Subcutaneous adipose tissue (tissue), 4 donors: ENCODE results near the gene STX11. TPM values are rescaled to one million over a fixed set of nuclear protein-coding genes. Genes with fewer than 3 reads are reported as not detected.

Source experiments
- total RNA-seq, 4 donors: library from RNA; depleted of rRNA; stranded (reverse); fragments of >200 nt; gene quantifications; one replicate each; pipeline ENCODE4 v1.1.0, GENCODE V29; 2016
- TF ChIP-seq, protein P1 (sequence below): fragments of 450-650 bp; IDR thresholded peaks from one replicate; pipeline ENCODE4 v1.5.1; 2016; ENCODE audit warnings: low read depth, mild to moderate bottlenecking, control low read depth, antibody characterized with exemption, moderate library complexity

Gene STX11
- total RNA-seq, 4 donors from 2014 or later: 42.6 to 103 (median 48.3) TPM

DNA sequence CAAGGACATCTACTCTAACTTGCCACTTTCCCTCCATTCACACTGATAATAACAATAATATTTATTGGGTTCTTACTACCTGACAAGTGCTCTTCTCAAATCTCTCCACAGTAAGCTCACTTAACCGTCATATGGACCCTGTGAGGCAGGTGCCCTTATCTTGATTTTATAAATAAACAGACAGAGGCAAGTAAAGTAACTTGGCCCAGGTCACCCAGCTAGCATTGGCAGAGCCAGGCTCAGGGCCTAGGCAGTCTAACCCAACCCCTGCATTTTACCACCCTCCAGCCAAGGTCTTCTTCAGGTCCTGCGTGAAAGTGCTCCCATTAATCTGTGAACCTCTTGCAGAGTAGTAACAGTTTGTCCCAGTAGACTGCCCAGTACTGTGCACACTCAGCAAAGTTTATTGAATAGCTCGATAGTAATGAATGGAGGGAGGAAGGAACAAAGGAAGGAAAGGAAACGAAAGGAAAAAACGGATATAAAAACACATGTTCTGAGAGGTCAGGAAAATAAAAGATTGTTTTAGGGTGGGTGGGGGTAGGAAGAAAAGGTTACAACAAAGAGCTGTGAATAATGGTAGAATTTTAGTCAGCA, 17.0 kb upstream of the STX11 start:
- TF ChIP-seq, protein P1, sequence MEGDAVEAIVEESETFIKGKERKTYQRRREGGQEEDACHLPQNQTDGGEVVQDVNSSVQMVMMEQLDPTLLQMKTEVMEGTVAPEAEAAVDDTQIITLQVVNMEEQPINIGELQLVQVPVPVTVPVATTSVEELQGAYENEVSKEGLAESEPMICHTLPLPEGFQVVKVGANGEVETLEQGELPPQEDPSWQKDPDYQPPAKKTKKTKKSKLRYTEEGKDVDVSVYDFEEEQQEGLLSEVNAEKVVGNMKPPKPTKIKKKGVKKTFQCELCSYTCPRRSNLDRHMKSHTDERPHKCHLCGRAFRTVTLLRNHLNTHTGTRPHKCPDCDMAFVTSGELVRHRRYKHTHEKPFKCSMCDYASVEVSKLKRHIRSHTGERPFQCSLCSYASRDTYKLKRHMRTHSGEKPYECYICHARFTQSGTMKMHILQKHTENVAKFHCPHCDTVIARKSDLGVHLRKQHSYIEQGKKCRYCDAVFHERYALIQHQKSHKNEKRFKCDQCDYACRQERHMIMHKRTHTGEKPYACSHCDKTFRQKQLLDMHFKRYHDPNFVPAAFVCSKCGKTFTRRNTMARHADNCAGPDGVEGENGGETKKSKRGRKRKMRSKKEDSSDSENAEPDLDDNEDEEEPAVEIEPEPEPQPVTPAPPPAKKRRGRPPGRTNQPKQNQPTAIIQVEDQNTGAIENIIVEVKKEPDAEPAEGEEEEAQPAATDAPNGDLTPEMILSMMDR: no peak

DNA sequence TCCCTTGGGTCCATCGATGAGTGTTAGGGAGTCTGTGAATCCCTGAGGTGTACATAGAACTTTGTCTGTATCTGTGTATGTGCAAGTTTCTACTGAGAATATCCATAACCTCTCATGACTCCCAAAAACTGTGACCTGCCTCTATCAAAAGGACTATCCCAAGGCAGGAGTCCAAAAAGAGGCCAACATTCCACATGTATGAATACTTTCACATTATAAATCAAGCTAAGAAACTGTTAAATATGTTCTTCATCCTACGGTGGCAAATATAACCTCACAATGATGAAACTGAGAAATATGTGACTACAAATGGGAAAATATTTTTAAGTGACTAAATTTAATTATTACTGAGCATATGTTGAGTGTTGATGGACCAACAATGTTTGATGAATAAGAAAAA, 16.1 kb upstream of the STX11 start:
- TF ChIP-seq, protein P1: no peak

DNA sequence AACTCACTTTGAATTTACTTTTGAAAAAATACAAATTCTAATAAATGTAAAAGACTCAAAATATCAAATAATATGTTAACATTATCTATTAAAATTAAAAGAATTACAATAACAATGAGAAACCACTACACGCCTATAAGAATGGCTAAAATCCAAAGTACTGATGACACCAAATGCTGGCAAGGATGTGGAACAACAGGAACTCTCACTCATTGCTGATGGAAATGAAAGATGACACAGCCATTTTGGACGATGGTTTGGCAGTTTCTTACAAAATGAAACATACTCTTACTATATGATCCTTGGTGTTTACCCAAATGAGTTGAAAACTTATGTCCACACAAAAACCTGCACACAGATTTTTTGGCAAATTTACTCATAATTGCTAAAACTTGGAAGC, 15.6 kb upstream of the STX11 start:
- TF ChIP-seq, protein P1: no peak

DNA sequence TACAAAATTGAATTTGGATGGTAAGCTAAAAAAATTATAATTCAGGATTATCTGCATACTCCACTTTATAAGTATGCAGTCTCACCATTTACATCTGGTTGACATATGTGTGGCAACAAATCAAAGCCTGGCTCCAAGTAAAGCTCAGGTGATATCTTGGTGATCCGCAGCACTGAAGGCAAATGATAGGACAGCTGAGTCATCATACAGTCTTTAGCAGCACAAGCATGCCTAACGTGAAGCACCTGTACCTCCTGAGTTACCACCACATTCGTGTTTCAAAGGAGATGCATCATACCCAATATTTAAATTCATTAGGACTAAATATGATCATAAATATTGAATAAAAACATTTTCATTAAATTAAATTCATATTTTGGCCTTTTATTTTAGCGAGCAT, 11.8 kb upstream of the STX11 start:
- TF ChIP-seq, protein P1: no peak

DNA sequence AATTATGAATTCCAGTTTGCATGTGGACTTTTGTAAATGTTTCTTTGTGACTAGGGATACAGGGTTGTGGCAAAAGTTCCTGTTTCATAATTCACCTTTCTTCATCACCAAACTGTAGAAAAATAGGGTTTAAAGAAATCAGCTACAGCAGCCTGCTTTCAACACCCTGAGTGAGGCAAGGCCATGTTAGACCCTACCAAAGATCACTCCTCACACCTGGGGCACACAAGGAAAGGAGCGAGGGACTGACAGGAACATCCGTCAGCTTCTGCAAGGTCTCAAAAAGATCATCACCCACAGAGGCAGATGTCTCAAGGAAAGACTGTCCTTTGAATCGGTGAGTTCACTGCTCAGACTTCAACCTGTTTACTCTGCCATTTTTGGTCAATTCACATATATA, 10.5 kb upstream of the STX11 start:
- TF ChIP-seq, protein P1: no peak

DNA sequence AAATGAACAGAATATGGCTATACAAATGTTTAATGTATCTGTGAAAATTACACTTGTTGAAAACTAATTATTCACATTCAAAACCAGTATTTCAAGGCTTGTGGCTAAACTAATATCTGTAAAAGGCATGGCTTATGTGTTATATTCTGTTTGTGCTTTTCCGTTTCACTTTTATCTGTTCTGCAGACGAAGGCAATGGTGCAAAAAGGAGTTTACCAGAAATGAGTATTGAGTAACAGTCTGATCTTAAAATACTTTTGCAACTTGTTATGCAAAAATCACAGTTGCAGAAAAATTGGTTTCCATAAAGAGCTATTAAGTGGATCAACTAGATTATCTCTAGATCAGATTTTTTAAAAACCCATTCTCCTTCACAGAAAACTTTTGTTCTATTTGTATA, 9.4 kb upstream of the STX11 start:
- TF ChIP-seq, protein P1: no peak

DNA sequence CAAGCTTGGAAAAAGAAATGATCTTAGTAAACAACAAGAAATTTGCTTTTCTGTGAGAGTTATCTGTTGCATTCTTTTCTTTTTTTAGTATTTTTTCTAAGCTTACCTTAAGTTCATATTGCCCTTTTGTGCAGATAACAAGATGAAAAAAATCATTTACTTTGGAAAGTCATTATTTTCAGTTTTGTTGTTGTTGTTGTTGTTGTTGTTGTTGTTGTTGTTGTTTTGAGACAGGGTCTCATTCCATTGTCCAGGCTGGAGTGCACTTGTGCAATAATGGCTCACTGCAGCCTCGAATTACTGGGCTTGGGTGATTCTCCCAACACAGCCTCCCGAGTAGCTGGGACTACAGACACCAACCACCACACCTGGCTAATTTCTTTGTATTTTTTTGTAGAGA, 8.8 kb upstream of the STX11 start:
- TF ChIP-seq, protein P1: no peak
